AG10803 (cell line): ENCODE results near the gene FSTL5.

Source experiments
- DNase-seq: peaks from one replicate; pipeline ENCODE4 v3.0.0; 2010; ENCODE audit warnings: low read depth
- H3K4me3 ChIP-seq: 2 replicates; pipeline ENCODE4 v1.5.1; 2011; ENCODE audit warnings: mild to moderate bottlenecking, low read length, control low read depth
- TF ChIP-seq, protein P1 (sequence below): conservative IDR thresholded peaks from 2 replicates; pipeline ENCODE4 v1.5.1; 2011; ENCODE audit warnings: mild to moderate bottlenecking, low read length, control low read depth, inconsistent platforms

FSTL5 gene

DNA sequence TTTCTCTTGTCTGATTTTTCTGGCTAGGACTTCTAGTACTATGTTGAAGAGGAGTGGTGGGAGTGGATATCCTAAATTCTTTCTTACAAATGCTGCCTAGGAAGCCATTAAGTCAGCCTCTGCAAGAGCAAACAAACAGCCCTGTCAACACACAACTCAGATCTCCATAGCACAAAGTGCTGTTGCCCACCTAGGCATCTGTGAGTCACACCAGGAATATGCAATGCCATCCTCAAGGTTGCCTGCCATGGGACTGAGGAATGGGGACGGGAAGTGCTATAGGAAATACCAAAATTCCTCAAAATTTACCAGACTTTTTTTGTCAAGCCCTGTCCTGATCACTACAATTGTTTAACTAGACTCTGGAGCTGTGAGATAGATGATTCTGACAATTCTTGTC is 466.9 kb downstream of the FSTL5 start:
- TF ChIP-seq, protein P1, sequence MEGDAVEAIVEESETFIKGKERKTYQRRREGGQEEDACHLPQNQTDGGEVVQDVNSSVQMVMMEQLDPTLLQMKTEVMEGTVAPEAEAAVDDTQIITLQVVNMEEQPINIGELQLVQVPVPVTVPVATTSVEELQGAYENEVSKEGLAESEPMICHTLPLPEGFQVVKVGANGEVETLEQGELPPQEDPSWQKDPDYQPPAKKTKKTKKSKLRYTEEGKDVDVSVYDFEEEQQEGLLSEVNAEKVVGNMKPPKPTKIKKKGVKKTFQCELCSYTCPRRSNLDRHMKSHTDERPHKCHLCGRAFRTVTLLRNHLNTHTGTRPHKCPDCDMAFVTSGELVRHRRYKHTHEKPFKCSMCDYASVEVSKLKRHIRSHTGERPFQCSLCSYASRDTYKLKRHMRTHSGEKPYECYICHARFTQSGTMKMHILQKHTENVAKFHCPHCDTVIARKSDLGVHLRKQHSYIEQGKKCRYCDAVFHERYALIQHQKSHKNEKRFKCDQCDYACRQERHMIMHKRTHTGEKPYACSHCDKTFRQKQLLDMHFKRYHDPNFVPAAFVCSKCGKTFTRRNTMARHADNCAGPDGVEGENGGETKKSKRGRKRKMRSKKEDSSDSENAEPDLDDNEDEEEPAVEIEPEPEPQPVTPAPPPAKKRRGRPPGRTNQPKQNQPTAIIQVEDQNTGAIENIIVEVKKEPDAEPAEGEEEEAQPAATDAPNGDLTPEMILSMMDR, result no peak
- DNase-seq, result no peak
- H3K4me3 ChIP-seq, result no peak overlapping the region

DNA sequence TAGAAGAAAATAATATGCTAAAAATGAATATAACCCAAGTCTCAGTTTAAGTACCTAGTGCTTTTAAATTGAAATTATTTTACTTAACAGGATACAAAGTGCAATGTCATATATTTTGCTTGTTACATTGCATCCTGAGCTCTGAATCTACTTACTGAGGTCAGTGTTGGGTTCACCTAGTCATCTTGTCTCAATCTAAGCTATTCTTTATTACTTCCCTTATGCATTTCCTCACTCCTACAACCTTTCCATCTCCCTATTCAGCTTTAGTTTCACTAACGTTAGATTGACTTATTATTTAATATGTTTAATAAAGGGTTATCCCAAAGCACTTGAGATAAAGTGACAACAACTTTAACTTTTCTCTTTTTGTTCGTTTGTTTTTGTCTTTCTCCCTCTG is 483.7 kb downstream of the FSTL5 start:
- TF ChIP-seq, protein P1, result no peak
- no peak overlapping the region for H3K4me3 ChIP-seq
- DNase-seq, result no peak

DNA sequence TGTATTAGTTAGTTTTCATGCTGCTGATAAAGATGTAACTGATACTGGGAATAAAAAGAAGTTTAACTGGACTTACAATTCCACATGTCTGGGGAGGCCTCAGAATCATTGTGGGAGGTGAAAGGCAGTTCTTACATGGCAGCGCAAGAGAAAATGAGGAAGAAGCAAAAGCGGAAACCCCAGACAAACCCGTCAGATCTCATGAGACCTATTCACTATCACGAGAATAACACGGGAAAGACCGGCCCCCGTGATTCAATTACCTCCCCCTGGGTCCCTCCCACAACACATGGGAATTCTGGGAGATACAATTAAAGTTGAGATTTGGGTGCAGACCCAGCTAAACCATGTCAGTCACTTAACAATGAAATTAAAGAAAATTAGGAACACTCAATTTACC is 499.1 kb downstream of the FSTL5 start:
- TF ChIP-seq, protein P1, result no peak
- no peak overlapping the region for H3K4me3 ChIP-seq
- DNase-seq, result no peak

DNA sequence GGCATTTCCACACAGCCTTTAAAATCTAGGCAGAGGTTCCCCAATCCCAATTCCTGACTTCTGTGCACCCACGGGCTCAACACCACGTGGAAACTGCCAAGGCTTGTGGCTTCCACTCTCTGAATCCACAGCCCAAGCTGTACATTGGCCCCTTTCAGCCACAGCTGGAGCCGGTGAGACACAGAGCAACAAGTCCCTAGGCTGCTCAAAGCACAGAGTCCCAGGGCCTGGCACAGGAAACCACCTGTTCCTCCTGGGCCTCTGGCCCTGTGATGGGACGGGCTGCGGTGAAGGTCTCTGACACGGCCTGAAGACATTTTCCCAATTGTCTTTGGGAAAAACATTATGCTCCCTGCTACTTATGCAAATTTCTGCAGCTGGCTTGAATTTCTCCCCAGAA is 500.0 kb downstream of the FSTL5 start:
- TF ChIP-seq, protein P1, result no peak
- no peak overlapping the region for H3K4me3 ChIP-seq
- DNase-seq, result no peak

DNA sequence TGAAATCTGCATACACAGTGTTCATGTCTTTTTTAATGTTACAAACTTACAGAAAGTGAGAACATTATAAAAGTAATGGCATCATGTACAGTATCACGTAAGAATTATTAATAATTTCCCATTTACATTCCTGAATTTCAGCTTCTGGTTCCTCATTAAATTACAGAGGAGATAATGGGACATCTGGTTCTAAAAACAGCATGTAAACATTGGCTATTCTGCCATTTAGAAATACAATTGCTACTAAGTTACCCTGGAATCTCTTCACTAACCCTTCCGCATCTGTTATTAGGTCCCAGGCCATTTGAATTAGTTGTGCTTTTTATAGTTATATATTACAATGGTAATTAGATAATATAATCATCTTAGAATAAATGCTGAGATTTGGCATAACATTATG is 505.1 kb downstream of the FSTL5 start:
- TF ChIP-seq, protein P1, result no peak
- H3K4me3 ChIP-seq, result no peak overlapping the region
- DNase-seq, result no peak

DNA sequence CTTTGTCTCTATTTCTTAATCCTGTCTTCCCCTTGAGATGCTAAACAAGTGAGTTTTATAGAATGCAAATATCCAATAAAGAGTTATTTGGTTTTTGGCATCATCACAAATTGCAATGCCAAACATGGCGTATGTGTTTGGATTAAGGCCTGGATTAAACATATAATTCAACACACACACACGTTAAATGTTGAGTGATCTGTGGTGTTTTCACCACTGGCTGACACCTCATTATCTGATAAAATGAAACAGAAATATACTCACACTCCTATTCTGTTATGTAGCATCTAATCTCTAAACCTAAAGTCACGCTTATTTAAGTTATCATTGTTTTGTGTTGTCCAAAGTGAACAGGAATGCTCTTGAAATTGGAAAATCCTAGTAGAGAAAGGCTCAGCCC is 506.2 kb downstream of the FSTL5 start:
- TF ChIP-seq, protein P1, result no peak
- DNase-seq, result no peak
- H3K4me3 ChIP-seq, result no peak overlapping the region

DNA sequence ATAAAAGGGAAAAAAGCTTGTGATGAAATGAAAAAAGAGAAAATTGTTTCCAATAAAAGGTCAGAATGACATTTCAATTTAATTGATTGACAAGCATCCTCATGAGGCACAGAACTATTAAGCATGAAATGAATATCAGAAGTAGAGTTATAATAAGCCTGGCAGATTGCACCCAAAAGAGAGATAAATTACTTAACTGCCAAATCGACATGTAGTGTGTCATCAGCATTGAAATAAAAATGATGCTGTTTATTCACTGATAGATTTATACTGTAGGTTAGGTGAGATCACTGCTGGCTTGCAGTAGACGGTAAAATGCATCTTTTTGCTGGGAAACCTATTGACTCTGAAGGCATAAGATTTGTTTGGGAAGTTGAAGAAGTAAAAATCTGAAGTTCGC is 507.2 kb downstream of the FSTL5 start:
- DNase-seq, result no peak
- TF ChIP-seq, protein P1, result no peak
- no peak overlapping the region for H3K4me3 ChIP-seq
